Chondrocyte (in vitro differentiated cells): Measurements from ENCODE around the gene GYG2. TPM values are rescaled to one million over a fixed set of nuclear protein-coding genes. Genes with fewer than 3 reads are reported as not detected.
"Not testable (repeated sequence)": the region's sequence is repeated elsewhere in the genome, so short reads cannot be mapped to it uniquely, and the experiment has no call there.

Experiments
- DNase-seq: peaks from one replicate; pipeline ENCODE4 v3.0.0; 2021; ENCODE audit warnings: mixed read lengths, low spot score
- H3K27ac Mint-ChIP-seq: one replicate; pipeline ENCODE4 v1.8.0; 2021; ENCODE audit warnings: mild to moderate bottlenecking, moderate library complexity, mixed read lengths; ENCODE audit not compliant: unreplicated experiment
- H3K27me3 Mint-ChIP-seq: 2 replicates; pipeline ENCODE4 v1.8.0; 2021; ENCODE audit warnings: low read depth, mixed read lengths
- H3K36me3 Mint-ChIP-seq: 2 replicates; pipeline ENCODE4 v1.8.0; 2021; ENCODE audit warnings: low read depth, mixed read lengths
- H3K4me1 Mint-ChIP-seq: 2 replicates; pipeline ENCODE4 v1.8.0; 2021; ENCODE audit warnings: low read depth, mild to moderate bottlenecking, mixed read lengths
- H3K4me3 Mint-ChIP-seq: one replicate; pipeline ENCODE4 v1.8.0; 2021; ENCODE audit warnings: mild to moderate bottlenecking, moderate library complexity, mixed read lengths; ENCODE audit not compliant: unreplicated experiment
- H3K9me3 Mint-ChIP-seq: 2 replicates; pipeline ENCODE4 v1.8.0; 2021; ENCODE audit warnings: low read depth, mixed read lengths
- total RNA-seq: library from RNA; stranded (reverse); gene quantifications from 3 replicates; pipeline ENCODE4 v1.2.1, GENCODE V29; 2021
- TF ChIP-seq, protein P1 (sequence below): fragments of 200-600 bp; sonication (generic); IDR thresholded peaks from 2 replicates; pipeline ENCODE4 v1.5.0; 2021; ENCODE audit warnings: antibody characterized with exemption, mild to moderate bottlenecking, moderate library complexity

GYG2 gene
- total RNA-seq, 1 donor from 2014 or later = 12.1 TPM

GRCh38 chrX:2924151-2924550, 95.4 kb downstream of the GYG2 start:
- Mint-ChIP-seq H3K9me3 (no peaks in the 10 kb centered on the region), H3K4me3 (no peak overlapping the region), H3K27me3 (no peaks in the 10 kb centered on the region), H3K27ac (no peak overlapping the region), H3K4me1 (peaks cover 2% of the 10 kb centered on the region), H3K36me3 (peaks cover 17% of the 10 kb centered on the region)
- TF ChIP-seq, protein P1, sequence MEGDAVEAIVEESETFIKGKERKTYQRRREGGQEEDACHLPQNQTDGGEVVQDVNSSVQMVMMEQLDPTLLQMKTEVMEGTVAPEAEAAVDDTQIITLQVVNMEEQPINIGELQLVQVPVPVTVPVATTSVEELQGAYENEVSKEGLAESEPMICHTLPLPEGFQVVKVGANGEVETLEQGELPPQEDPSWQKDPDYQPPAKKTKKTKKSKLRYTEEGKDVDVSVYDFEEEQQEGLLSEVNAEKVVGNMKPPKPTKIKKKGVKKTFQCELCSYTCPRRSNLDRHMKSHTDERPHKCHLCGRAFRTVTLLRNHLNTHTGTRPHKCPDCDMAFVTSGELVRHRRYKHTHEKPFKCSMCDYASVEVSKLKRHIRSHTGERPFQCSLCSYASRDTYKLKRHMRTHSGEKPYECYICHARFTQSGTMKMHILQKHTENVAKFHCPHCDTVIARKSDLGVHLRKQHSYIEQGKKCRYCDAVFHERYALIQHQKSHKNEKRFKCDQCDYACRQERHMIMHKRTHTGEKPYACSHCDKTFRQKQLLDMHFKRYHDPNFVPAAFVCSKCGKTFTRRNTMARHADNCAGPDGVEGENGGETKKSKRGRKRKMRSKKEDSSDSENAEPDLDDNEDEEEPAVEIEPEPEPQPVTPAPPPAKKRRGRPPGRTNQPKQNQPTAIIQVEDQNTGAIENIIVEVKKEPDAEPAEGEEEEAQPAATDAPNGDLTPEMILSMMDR = no peak
- DNase-seq = peak; percentile 68

DNA sequence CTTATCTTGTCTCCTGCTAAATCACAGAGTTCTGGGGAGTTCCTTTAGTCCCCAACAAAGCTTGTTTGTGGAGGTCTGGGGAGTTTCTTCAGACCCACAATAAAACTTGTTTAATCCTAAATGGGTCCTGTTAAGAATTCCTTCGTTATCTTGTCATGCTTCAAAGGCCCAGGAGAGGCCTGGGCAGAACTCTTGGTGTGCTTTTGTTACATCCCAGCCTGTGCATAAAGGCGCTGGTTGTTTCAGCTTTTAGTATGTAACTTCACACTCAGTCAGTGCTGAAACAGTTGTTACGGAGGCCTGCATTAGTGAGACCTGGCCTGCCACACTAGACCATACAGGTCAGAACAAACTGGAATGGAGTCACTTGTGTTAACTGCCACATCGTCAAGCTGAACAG, 97.5 kb downstream of the GYG2 start:
- DNase-seq, H3K27ac Mint-ChIP-seq, H3K4me3 Mint-ChIP-seq, H3K27me3 Mint-ChIP-seq, H3K9me3 Mint-ChIP-seq, H3K36me3 Mint-ChIP-seq: not testable (repeated sequence)
- H3K4me1 Mint-ChIP-seq = peaks cover 11% of the 10 kb centered on the region

- TF ChIP-seq, protein P1 = no peak
- H3K4me1 Mint-ChIP-seq = peaks cover 11% of the 10 kb centered on the region
Observed at GRCh38 chrX:2926664-2927275, 98.0 kb downstream of the GYG2 start.

GRCh38 chrX:2928191-2928582, 99.5 kb downstream of the GYG2 start:
- H3K9me3 Mint-ChIP-seq = peaks cover 12% of the 10 kb centered on the region
- H3K4me1 Mint-ChIP-seq = peaks cover 11% of the 10 kb centered on the region
- TF ChIP-seq, protein P1 = no peak
- H3K36me3 Mint-ChIP-seq = peaks cover 4% of the 10 kb centered on the region
- peak overlapping the region; percentile 61 for H3K27ac Mint-ChIP-seq
- no peaks in the 10 kb centered on the region for H3K27me3 Mint-ChIP-seq
- no peak for DNase-seq
- peak overlapping the region; percentile 90 for H3K4me3 Mint-ChIP-seq

More at GRCh38 chrX:2926664-2927275, 98.0 kb downstream of the GYG2 start:
- no peaks in the 10 kb centered on the region for H3K27me3 Mint-ChIP-seq
- peak overlapping the region; percentile 22 for H3K27ac Mint-ChIP-seq
- DNase-seq = no peak
- H3K4me3 Mint-ChIP-seq = no peak overlapping the region
- H3K9me3 Mint-ChIP-seq = peaks cover 11% of the 10 kb centered on the region
- peaks cover 4% of the 10 kb centered on the region for H3K36me3 Mint-ChIP-seq

DNA sequence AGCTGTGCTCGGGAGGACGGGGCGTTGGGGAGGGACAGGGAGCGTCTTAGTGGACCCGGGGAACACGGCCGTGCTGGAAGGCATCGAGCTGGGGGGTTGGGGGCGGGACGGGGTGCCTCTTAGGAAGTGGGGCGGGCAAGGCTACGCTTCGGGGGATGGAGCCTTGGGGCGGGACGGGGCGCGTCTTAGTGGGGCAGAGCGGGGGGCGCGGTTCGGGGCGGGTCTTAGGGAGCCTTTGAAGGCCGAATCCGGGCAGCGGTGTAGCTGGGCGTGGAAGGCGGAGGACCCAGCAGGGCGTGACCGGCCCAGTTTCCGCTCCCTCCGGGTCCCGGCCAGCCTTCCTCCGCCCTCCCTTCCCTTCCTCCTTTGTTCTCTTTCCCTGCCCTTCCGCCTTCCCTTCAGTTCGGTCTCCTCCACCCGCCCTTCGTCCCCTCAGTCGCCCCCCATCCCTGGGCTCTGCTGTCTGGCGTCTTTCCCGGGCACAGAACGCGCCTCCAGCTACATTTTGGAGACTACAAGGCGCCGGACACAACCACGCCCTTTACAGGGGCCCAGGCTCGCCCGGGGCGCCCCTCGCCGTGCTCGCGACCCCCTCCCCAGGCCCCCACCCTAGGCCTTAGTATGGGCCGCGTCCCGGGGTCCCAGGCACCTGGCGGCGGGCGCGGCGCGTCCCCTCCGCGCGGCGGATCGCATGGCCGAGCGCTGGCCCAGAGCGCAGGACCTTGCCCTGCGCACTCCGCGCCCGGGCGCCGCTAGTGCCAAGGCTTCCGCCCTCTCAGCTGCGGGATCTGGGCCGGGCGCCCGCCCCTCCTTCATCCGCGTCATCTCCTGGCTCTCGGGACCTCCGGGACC, 100.1 kb downstream of the GYG2 start, which contains the start of gene ARSD:
Gene ARSD (minus strand): TSS at position 757 of the 852 bp plus-strand sequence. CDS start 64 bp downstream, at position 693.
- Mint-ChIP-seq H3K27me3 (no peaks in the 10 kb centered on the region), H3K4me1 (peaks cover 11% of the 10 kb centered on the region), H3K4me3 (peak within 1 kb of the TSS; percentile 90), H3K9me3 (peaks cover 12% of the 10 kb centered on the region), H3K36me3 (peaks cover 4% of the 10 kb centered on the region), H3K27ac (peak within 1 kb of the TSS; percentile 93)
- DNase-seq = peak; percentile 95
- TF ChIP-seq, protein P1 = peak; percentile 11
